GM23248 (cell line): Measurements from ENCODE around the gene LRRC36. TPM values are rescaled to one million over a fixed set of nuclear protein-coding genes. Genes with fewer than 3 reads are reported as not detected.

Source experiments
- DNase-seq: peaks from one replicate; pipeline ENCODE4 v3.0.0-alpha.2; 2015
- H2AFZ ChIP-seq: fragments of 200-600 bp; sonication (generic); 2 replicates; pipeline ENCODE4 v1.6.1; 2016; ENCODE audit warnings: antibody characterized with exemption
- H3F3A ChIP-seq: fragments of 200-600 bp; sonication (generic); 2 replicates; pipeline ENCODE4 v1.6.1; 2016; ENCODE audit warnings: mild to moderate bottlenecking, antibody characterized with exemption, mixed run types; ENCODE audit not compliant: insufficient read depth
- H3K27ac ChIP-seq: fragments of 200-600 bp; sonication (generic); 2 replicates; pipeline ENCODE4 v1.5.1; 2016; ENCODE audit warnings: mild to moderate bottlenecking
- H3K27me3 ChIP-seq: fragments of 200-600 bp; sonication (generic); replicated peaks from 2 replicates; pipeline ENCODE4 v1.6.1; 2016; ENCODE audit warnings: mild to moderate bottlenecking; ENCODE audit not compliant: insufficient read depth
- H3K36me3 ChIP-seq: fragments of 200-600 bp; sonication (generic); 2 replicates; pipeline ENCODE4 v1.6.1; 2016; ENCODE audit warnings: low read depth, mild to moderate bottlenecking
- H3K4me1 ChIP-seq: fragments of 200-600 bp; sonication (generic); 2 replicates; pipeline ENCODE4 v1.6.1; 2016; ENCODE audit warnings: mild to moderate bottlenecking; ENCODE audit not compliant: insufficient read depth
- H3K4me2 ChIP-seq: fragments of 200-600 bp; sonication (generic); one replicate; pipeline ENCODE4 v1.6.1; 2016; ENCODE audit warnings: mild to moderate bottlenecking; ENCODE audit not compliant: unreplicated experiment
- H3K4me3 ChIP-seq: fragments of 200-600 bp; sonication (generic); 2 replicates; pipeline ENCODE4 v1.5.1; 2016; ENCODE audit warnings: mild to moderate bottlenecking
- H3K79me2 ChIP-seq: fragments of 200-600 bp; sonication (generic); 2 replicates; pipeline ENCODE4 v1.6.1; 2016; ENCODE audit warnings: mild to moderate bottlenecking; ENCODE audit not compliant: insufficient read depth
- H3K9ac ChIP-seq: fragments of 200-600 bp; sonication (generic); 2 replicates; pipeline ENCODE4 v1.6.1; 2016; ENCODE audit warnings: mild to moderate bottlenecking
- H3K9me2 ChIP-seq: fragments of 200-600 bp; sonication (generic); 2 replicates; pipeline ENCODE4 v1.6.1; 2016; ENCODE audit warnings: mixed run types, mild to moderate bottlenecking, moderate library complexity; ENCODE audit not compliant: insufficient read depth
- H3K9me3 ChIP-seq: fragments of 200-600 bp; sonication (generic); one replicate; pipeline ENCODE4 v1.6.1; 2017; ENCODE audit warnings: low read depth
- H4K20me1 ChIP-seq: fragments of 200-600 bp; sonication (generic); 2 replicates; pipeline ENCODE4 v1.6.0; 2016; ENCODE audit not compliant: insufficient read depth
- EZH2 ChIP-seq: fragments of 200-600 bp; sonication (generic); IDR thresholded peaks from 2 replicates; pipeline ENCODE4 v1.6.1; 2018; ENCODE audit warnings: antibody characterized with exemption, mild to moderate bottlenecking; ENCODE audit not compliant: insufficient read depth, poor library complexity, severe bottlenecking
- EZH2phosphoT487 ChIP-seq: fragments of 200-600 bp; sonication (generic); IDR thresholded peaks from 2 replicates; pipeline ENCODE4 v1.6.1; 2018; ENCODE audit warnings: antibody characterized with exemption, moderate library complexity, mild to moderate bottlenecking, low read depth; ENCODE audit not compliant: insufficient read depth
- WGBS, 2 experiments: methylation state at CpG; one replicate each; pipeline ENCODE4 v1.1.6; 2015 to 2017; ENCODE audit warnings: low lambda C conversion rate in 2 of 2, low coverage in 1 of 2; ENCODE audit errors: missing lambda C conversion rate in 2 of 2; 5-methylcytosine and 5-hydroxymethylcytosine counted together
- in situ Hi-C: fragments of 300-500 bp; cut with MboI; formaldehyde crosslinking; loops from 2 replicates; pipeline ENCODE4 v1.15.0; 2020
- polyA plus RNA-seq: library from polyadenylated mRNA; unstranded; fragments of >200 nt; fragmentation: Nextera tagmentation; extraction: Ambion mirVana; gene quantifications from 2 replicates; pipeline ENCODE4 v1.2.1, GENCODE V29; 2016
- total RNA-seq: library from RNA; depleted of rRNA; stranded (reverse); fragments of >200 nt; shearing (Covaris generic); gene quantifications from 2 replicates; pipeline ENCODE4 v1.2.3, GENCODE V29; 2014

The LRRC36 gene
- total and polyA plus RNA-seq, 2 experiments from 2014 or later: not detected

DNA sequence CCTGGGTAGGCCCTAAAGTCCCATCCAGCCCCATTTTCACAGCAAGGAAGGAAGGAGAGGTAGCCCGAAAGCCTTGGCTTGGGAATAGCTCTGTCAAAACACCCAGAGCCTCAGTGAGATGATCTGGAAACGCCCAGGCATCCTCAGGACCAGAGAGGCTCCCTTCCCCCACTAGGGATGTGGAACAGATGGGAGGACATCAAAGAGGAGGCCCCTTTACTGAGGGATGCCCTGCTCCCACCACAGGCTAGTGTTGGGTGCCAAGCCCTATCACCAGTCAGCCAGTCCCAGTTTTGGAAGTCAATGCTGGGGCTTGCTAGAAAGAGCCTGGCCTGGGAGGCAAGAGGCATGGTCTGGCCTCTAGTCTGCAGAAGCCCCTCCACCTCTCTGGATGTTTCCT lies 62.0 kb downstream of the LRRC36 start:
- no peaks in the 10 kb centered on the region for H3K27me3 ChIP-seq
- H3K9me3 ChIP-seq: no peaks in the 10 kb centered on the region
- no peaks in the 10 kb centered on the region for H3F3A ChIP-seq
- H2AFZ ChIP-seq: no peak overlapping the region
- H3K27ac ChIP-seq: no peak overlapping the region
- no peaks in the 10 kb centered on the region for H4K20me1 ChIP-seq
- no peaks in the 10 kb centered on the region for H3K79me2 ChIP-seq
- no peaks in the 10 kb centered on the region for H3K36me3 ChIP-seq
- 0 out of 2 replicates have a peak, but pooled peaks cover 7% of the 10 kb centered on the region for H3K4me1 ChIP-seq
- in situ Hi-C loops: no loop called here
- 86 to 100% methylated on average over 2 of the region's 2 CpGs for WGBS, 2 experiments
- no peak overlapping the region for H3K9ac ChIP-seq
- DNase-seq: no peak
- no peaks in the 10 kb centered on the region for H3K9me2 ChIP-seq
- H3K4me2 ChIP-seq: no peak overlapping the region
- H3K4me3 ChIP-seq: no peak overlapping the region
- TF ChIP-seq EZH2phosphoT487 (no peak), EZH2 (no peak)

- no peak overlapping the region for H3K4me3 ChIP-seq
- in situ Hi-C loops: no loop called here
Observed at GRCh38 chr16:67389911-67390815, 63.5 kb downstream of the LRRC36 start.

DNA sequence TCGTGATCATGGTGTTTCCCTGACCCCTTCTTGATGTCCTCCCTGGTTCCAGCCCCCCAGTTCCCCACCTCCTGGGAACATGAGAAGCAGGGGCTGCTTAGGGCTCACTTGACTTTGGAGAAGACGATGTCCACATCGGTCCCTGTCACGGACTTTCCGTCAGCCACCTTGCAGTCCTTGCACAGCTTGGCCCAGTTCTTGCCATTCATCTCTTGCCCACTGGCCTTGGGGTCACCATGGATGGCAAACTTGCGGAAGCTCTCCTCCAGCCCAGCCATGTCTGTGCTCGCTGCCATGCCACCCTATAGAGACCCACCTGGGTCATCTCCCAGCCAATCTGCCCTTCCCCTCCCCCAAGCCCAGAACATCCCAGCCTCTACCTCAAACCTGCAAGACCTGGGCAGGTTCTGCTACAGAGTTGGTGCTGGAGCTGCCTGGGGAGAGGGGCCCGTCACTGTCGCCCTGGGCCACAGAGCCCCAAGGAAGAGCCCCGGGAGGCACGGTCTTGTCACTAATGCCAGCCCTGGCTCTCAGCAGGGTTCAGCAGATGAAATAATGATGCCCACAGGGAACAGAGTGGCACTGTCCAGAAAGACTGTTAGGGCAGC lies 64.3 kb downstream of the LRRC36 start:
- Histone ChIP-seq H3K9me3 (no peaks in the 10 kb centered on the region), H3K79me2 (no peaks in the 10 kb centered on the region)

More at GRCh38 chr16:67389911-67390815, 63.5 kb downstream of the LRRC36 start:
- Histone ChIP-seq H3K9ac (no peak overlapping the region), H3K79me2 (no peaks in the 10 kb centered on the region), H3K4me1 (0 out of 2 replicates have a peak, but pooled peaks cover 2% of the 10 kb centered on the region), H3F3A (no peaks in the 10 kb centered on the region), H3K4me2 (no peak overlapping the region), H3K9me3 (no peaks in the 10 kb centered on the region), H2AFZ (no peak overlapping the region), H3K36me3 (no peaks in the 10 kb centered on the region), H3K27me3 (no peaks in the 10 kb centered on the region), H3K27ac (no peak overlapping the region), H3K9me2 (no peaks in the 10 kb centered on the region), H4K20me1 (no peaks in the 10 kb centered on the region)
- no peak for DNase-seq
- WGBS, 2 experiments: 85 to 86% methylated on average over 26 to 27 of the region's 27 CpGs
- TF ChIP-seq EZH2 (no peak), EZH2phosphoT487 (no peak)

DNA sequence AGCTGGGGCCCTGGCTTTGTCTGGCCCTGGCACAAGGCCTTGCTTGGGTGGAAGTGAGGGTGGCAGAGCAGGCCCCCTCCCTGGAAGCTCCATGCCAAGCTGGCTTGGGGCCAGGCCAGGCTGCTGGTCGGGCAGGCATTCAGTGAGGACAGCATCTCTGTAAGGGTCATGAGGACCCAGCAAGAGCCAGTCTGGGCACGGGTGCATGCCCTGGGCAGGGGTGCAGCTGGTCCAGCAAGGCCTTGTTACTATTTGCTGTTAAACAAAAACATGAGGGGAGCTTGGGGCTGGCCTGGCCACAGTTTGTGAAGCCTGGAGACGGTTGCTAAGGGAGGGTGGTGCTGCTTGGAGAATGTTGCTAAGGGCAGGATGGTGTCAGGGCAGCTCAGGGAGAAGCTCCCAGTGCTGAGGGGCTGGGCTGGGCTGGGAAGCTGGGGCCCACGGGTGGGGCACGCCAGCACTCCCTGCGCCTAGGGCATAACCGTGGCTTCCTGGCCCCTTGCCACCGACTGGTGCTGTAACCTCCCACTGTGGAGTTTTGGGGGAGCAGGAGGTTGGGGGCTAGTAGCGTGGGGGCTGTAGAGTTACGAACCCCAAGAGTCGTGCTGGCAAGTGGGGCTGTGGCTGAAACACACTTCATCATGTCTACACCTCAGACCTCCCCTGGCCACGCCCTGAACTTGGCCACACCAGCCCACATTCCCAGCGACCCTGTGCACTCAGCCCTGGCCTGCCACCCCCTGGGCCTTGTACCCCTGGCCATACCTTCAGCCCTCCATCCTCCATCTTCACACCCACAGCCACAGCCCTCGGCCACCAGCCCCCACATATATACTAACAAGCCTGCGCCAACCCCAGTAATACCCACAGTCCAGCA lies 65.0 kb downstream of the LRRC36 start:
- H3K79me2 ChIP-seq: no peaks in the 10 kb centered on the region
- 28 to 50% methylated on average over 11 to 15 of the region's 15 CpGs for WGBS, 2 experiments
- H3F3A ChIP-seq: no peaks in the 10 kb centered on the region
- H3K9ac ChIP-seq: no peak overlapping the region
- H3K27ac ChIP-seq: no peak overlapping the region
- no peaks in the 10 kb centered on the region for H3K27me3 ChIP-seq
- no peaks in the 10 kb centered on the region for H3K36me3 ChIP-seq
- H3K4me2 ChIP-seq: no peak overlapping the region
- no peak overlapping the region for H2AFZ ChIP-seq
- no peak overlapping the region for H3K4me3 ChIP-seq
- no peaks in the 10 kb centered on the region for H3K9me2 ChIP-seq
- H3K4me1 ChIP-seq: peaks cover 3% of the 10 kb centered on the region; the same call in 1 of the 2 replicates
- H4K20me1 ChIP-seq: no peaks in the 10 kb centered on the region
- H3K9me3 ChIP-seq: no peaks in the 10 kb centered on the region
- TF ChIP-seq EZH2: no peak
- no peak for TF ChIP-seq EZH2phosphoT487
- DNase-seq: peak; percentile 49
- in situ Hi-C loops: no loop called here

More for the DNA sequence above, 64.3 kb downstream of the LRRC36 start:
- no peak for TF ChIP-seq EZH2phosphoT487
- TF ChIP-seq EZH2: no peak
- DNase-seq: no peak
- H3K4me1 ChIP-seq: no peaks in the 10 kb centered on the region
- H3K9me2 ChIP-seq: no peaks in the 10 kb centered on the region
- H3K27ac ChIP-seq: no peak overlapping the region
- in situ Hi-C loops: no loop called here
- H3K36me3 ChIP-seq: no peaks in the 10 kb centered on the region
- no peaks in the 10 kb centered on the region for H3F3A ChIP-seq
- H3K4me2 ChIP-seq: no peak overlapping the region
- no peak overlapping the region for H3K9ac ChIP-seq
- no peak overlapping the region for H2AFZ ChIP-seq
- WGBS, 2 experiments: 89 to 92% methylated on average over 11 of the region's 11 CpGs
- no peak overlapping the region for H3K4me3 ChIP-seq
- H3K27me3 ChIP-seq: no peaks in the 10 kb centered on the region
- no peaks in the 10 kb centered on the region for H4K20me1 ChIP-seq
